HFF-Myc (cell line): Measurements from ENCODE around the gene SLIT3.
A peak's percentile ranks its signal among the peaks of the same experiment; 100 is the strongest.

ENCODE experiments used
- DNase-seq: peaks from one replicate; pipeline ENCODE4 v3.0.0-alpha.2; 2011; ENCODE audit warnings: low read depth; ENCODE audit errors: extremely low read depth
- H3K4me3 ChIP-seq: replicated peaks from 2 replicates; pipeline ENCODE4 v1.5.1; 2011; ENCODE audit warnings: low read depth, mild to moderate bottlenecking, control low read depth, low read length
- TF ChIP-seq, protein P1 (sequence below): IDR thresholded peaks from 2 replicates; pipeline ENCODE4 v1.5.1; 2012; ENCODE audit warnings: mild to moderate bottlenecking, low read depth, low read length, control low read depth; ENCODE audit errors: missing control alignments

SLIT3 gene

DNA sequence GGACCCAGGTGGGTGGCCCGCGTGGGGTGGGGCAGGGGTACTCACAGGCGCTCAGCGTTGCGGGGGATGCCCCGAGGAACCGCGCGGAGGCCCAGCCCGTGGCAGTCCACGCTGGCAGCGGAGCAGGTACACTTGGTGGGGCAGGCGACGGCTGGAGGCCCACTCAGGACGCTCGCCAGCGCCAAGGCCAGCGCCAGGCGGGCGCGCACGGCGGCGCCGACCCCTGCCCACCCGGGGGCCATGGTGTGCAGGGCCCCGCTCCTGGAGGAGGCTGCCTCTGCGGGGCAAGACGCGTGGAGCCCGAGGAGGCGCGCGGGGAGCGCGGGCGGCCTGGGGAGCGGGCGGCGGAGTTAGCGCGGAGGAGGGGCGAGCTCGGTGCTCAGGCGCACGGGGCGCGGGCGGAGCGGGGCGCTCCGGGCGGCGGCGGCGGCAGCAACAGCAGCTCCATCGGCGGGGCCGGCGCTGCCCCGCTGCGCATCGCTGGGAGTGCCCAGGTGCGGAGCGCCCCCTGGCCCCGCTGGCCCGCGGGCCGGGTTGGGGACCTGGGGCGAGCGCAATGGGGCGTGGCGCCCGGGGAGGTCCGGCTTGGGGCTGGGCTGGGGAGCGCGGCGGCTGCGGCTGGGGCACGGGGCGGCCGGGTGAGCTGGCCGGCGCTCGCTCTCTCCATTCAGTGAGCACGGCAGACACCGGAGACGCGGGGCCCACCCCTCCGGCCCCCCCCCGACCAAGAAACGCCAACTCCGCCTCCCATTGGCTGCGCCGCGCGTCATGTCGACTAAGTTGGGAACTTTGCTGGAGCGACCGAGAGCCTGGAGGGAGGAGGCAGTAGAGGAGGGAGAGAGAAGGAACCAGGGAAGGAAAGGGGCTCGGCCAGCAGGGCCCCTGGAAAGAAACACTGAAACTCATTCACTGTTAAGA is at the start of gene SLIT3:
TSS of gene SLIT3 (minus strand) at position 672 of the 918 bp plus-strand sequence. CDS start at position 242, 430 bp downstream.
- TF ChIP-seq, protein P1, sequence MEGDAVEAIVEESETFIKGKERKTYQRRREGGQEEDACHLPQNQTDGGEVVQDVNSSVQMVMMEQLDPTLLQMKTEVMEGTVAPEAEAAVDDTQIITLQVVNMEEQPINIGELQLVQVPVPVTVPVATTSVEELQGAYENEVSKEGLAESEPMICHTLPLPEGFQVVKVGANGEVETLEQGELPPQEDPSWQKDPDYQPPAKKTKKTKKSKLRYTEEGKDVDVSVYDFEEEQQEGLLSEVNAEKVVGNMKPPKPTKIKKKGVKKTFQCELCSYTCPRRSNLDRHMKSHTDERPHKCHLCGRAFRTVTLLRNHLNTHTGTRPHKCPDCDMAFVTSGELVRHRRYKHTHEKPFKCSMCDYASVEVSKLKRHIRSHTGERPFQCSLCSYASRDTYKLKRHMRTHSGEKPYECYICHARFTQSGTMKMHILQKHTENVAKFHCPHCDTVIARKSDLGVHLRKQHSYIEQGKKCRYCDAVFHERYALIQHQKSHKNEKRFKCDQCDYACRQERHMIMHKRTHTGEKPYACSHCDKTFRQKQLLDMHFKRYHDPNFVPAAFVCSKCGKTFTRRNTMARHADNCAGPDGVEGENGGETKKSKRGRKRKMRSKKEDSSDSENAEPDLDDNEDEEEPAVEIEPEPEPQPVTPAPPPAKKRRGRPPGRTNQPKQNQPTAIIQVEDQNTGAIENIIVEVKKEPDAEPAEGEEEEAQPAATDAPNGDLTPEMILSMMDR = no peak
- H3K4me3 ChIP-seq = peak within 1 kb of the TSS; percentile 50
- no peak for DNase-seq

DNA sequence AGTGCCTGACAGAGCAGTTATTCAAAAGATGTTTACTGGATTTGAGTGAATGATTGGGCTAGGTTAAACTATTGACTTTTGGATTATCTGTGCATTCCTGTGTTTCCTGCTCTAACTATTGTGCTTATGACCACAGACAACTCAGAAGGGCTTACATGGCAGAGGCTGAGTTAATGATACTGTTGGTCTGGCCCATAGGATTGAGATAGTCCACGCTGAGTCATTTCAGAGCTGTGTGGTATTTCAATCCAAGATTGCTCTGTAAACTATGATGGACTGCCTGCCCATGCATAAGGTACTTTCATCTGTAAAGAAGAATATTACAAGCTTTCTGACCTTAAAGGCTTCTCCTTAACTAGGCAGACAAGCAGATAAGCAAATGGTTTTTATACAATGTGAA is 49.1 kb upstream of the SLIT3 start:
- TF ChIP-seq, protein P1 = no peak
- DNase-seq = peak; percentile 30
- no peak overlapping the region for H3K4me3 ChIP-seq

- TF ChIP-seq, protein P1 = no peak
- DNase-seq = no peak
- H3K4me3 ChIP-seq = no peak overlapping the region
Observed at GRCh38 chr5:169347786-169348185, 46.8 kb upstream of the SLIT3 start.

GRCh38 chr5:169344629-169345028 is 43.7 kb upstream of the SLIT3 start:
- no peak for DNase-seq
- TF ChIP-seq, protein P1 = no peak
- H3K4me3 ChIP-seq = no peak overlapping the region

DNA sequence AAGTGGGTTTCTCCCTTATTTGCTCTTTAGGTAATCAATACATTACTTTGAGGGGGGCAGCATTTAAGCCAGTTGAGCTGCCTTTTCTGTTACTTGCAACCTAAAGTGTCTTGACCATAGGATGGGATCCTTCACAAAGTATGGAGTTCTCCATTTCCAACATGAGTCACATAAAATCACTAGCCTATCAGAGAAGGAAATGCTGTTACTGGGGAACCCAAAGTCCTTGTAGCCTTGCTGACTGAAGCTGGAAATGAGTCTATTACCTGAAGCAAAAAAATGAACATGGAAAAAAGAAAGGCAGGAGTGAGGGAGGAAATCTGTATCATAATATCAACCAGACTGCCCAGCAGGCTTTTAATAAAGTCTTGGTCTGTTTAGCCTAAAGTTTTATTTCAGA is 42.8 kb upstream of the SLIT3 start:
- no peak for DNase-seq
- TF ChIP-seq, protein P1 = no peak
- H3K4me3 ChIP-seq = no peak overlapping the region

DNA sequence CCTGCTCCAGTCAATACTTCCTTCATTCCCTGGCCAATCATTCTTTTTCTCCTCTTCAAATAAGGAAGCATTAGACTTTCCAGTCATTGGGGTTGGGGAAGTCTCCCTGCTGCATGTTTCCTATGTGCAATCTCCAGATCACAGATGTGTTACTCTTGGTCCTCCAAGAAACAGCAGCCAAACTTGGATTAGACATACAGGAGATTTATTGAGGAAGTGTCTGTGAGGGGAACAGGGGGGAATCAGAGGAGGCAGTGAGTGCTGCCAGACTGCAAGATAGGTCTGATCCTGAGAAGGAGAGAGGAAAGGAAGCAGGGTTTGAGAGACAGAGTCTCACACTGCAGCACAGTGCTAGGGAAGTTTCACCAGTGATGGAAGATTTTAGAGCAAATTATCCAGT is 40.6 kb upstream of the SLIT3 start:
- no peak for DNase-seq
- H3K4me3 ChIP-seq = no peak overlapping the region
- TF ChIP-seq, protein P1 = no peak
